ENCODE results near the gene FBXL20.

FBXL20 gene

DNA sequence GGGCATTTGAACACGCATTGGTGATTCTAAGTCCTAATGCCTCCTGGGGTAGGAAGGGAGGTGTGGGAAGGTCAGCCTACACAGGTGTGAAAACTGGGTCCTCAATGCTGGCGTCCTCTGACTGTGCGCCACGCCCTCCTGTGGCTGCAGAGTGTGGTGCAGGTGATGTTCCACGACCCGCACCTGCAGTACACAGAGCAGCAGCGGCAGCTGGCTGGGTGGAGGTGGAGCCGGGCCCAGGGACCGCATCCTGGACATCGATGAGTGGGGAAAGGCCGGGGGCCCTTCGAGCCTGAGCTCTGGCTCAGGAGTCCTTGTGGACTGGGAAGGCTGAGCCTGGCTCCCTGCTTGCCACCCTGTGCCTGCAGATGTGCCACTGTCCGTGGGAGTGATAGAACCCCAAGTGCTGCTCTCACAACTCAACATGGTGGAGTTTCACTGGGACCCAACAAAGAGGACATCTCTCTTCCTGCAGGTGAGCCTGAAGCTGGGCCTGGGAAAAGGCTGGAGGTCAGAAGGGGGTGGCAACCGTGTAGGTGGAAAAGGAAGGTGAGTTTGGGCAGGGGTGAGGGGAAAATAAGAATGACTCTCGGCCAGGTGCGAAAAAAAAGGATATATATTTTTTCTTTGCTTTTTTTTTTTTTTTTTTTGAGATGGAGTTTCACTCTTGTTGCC lies 161.6 kb downstream of the FBXL20 start (continued):
- TF ChIP-seq, protein P1, sequence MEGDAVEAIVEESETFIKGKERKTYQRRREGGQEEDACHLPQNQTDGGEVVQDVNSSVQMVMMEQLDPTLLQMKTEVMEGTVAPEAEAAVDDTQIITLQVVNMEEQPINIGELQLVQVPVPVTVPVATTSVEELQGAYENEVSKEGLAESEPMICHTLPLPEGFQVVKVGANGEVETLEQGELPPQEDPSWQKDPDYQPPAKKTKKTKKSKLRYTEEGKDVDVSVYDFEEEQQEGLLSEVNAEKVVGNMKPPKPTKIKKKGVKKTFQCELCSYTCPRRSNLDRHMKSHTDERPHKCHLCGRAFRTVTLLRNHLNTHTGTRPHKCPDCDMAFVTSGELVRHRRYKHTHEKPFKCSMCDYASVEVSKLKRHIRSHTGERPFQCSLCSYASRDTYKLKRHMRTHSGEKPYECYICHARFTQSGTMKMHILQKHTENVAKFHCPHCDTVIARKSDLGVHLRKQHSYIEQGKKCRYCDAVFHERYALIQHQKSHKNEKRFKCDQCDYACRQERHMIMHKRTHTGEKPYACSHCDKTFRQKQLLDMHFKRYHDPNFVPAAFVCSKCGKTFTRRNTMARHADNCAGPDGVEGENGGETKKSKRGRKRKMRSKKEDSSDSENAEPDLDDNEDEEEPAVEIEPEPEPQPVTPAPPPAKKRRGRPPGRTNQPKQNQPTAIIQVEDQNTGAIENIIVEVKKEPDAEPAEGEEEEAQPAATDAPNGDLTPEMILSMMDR (tag by site-specific recombination; IDR thresholded peaks at IDR 0.05), result peak; percentile 80
- TF ChIP-seq EGR2 (tag by site-specific recombination; IDR thresholded peaks at IDR 0.05; ENCODE audit: low read depth) (peak; percentile 53), ZNF133 (tag by site-specific recombination; IDR thresholded peaks at IDR 0.05) (no peak)
- TF ChIP-seq, protein P2, sequence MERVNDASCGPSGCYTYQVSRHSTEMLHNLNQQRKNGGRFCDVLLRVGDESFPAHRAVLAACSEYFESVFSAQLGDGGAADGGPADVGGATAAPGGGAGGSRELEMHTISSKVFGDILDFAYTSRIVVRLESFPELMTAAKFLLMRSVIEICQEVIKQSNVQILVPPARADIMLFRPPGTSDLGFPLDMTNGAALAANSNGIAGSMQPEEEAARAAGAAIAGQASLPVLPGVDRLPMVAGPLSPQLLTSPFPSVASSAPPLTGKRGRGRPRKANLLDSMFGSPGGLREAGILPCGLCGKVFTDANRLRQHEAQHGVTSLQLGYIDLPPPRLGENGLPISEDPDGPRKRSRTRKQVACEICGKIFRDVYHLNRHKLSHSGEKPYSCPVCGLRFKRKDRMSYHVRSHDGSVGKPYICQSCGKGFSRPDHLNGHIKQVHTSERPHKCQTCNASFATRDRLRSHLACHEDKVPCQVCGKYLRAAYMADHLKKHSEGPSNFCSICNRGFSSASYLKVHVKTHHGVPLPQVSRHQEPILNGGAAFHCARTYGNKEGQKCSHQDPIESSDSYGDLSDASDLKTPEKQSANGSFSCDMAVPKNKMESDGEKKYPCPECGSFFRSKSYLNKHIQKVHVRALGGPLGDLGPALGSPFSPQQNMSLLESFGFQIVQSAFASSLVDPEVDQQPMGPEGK (tag by site-specific recombination; IDR thresholded peaks at IDR 0.05), result peak; percentile 29; the same call in 1 of the 2 replicates

DNA sequence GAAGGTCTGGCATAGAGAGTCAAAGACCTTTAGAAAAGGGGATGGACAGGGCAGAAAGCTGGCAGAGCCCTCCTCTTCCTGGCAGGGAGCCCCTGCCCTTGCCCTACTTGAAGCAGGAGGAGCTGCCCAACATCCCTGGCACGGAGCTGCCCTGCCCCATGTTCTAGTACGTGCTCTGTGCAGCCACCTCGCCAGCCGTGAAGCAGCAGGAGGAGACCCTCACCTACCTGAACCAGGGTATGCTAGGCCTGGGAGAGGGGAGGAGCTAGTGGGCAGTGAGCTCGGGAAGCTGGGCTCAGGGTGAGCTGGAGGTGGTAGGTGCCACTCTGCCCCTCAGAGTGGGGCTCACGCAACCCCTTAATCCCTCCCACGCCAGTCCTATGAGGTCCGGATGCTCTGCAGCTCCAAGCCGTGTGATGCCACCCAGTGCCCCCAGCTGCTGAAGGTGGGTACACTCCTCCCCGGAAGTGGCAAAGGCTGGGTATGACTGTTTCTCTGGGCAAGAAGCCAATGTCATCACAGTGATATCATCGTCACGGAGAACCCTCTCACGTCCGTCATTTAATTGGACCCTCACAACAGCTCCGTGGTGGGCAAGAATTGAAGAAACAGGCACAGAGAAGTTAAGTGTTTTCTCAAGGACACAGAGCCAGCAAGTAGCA lies 163.0 kb downstream of the FBXL20 start:
- no peak overlapping the region for H3K27ac ChIP-seq (ENCODE audit: extremely low read depth, low read depth, low read length)
- ChIA-PET POLR2A (interaction anchor here (1.0 to 6.0 kb wide), 4 partner anchors 13 to 38 kb away, joined by 3 to 47 read pairs (median 24); partner anchors contain the start of genes RPL19 and STAC2), CTCF (interaction anchor here (0.6 to 20.9 kb wide), 20 partner anchors 8 to 360 kb away, joined by 3 to 733 read pairs (median 4); partner anchors contain the start of genes RPL19 and STAC2)
- no peaks in the 10 kb centered on the region; the same call in 1 of the 2 replicates for H3K4me1 ChIP-seq (ENCODE audit: control insufficient read depth, insufficient read depth, low read length)
- H3K36me3 ChIP-seq (ENCODE audit: control insufficient read depth in 2 of 2, insufficient read depth in 1 of 2, low read length in 2 of 2), result no peaks in the 10 kb centered on the region
- no peaks in the 10 kb centered on the region for H3K9me3 ChIP-seq (ENCODE audit: control insufficient read depth, insufficient read depth, low read depth, low read length)
- no peak overlapping the region for H3K4me3 ChIP-seq (ENCODE audit: low read depth, low read length)
- TF ChIP-seq ZNF701 (tag by site-specific recombination; IDR thresholded peaks at IDR 0.05), result no peak
- TF ChIP-seq ZNF544 (tag by site-specific recombination; IDR thresholded peaks at IDR 0.05), result no peak
- TF ChIP-seq ZNF837 (tag by site-specific recombination; IDR thresholded peaks at IDR 0.05), result no peak
- TF ChIP-seq KLF16 (tag by site-specific recombination; IDR thresholded peaks at IDR 0.05), result 0 out of 2 replicates have a peak, but pooled peaks have one; percentile 29
- no peak for TF ChIP-seq PRDM1 (tag by site-specific recombination; IDR thresholded peaks at IDR 0.05)
- TF ChIP-seq, protein P3, sequence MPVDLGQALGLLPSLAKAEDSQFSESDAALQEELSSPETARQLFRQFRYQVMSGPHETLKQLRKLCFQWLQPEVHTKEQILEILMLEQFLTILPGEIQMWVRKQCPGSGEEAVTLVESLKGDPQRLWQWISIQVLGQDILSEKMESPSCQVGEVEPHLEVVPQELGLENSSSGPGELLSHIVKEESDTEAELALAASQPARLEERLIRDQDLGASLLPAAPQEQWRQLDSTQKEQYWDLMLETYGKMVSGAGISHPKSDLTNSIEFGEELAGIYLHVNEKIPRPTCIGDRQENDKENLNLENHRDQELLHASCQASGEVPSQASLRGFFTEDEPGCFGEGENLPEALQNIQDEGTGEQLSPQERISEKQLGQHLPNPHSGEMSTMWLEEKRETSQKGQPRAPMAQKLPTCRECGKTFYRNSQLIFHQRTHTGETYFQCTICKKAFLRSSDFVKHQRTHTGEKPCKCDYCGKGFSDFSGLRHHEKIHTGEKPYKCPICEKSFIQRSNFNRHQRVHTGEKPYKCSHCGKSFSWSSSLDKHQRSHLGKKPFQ (tag by site-specific recombination; IDR thresholded peaks at IDR 0.05), result no peak
- TF ChIP-seq, protein P4, sequence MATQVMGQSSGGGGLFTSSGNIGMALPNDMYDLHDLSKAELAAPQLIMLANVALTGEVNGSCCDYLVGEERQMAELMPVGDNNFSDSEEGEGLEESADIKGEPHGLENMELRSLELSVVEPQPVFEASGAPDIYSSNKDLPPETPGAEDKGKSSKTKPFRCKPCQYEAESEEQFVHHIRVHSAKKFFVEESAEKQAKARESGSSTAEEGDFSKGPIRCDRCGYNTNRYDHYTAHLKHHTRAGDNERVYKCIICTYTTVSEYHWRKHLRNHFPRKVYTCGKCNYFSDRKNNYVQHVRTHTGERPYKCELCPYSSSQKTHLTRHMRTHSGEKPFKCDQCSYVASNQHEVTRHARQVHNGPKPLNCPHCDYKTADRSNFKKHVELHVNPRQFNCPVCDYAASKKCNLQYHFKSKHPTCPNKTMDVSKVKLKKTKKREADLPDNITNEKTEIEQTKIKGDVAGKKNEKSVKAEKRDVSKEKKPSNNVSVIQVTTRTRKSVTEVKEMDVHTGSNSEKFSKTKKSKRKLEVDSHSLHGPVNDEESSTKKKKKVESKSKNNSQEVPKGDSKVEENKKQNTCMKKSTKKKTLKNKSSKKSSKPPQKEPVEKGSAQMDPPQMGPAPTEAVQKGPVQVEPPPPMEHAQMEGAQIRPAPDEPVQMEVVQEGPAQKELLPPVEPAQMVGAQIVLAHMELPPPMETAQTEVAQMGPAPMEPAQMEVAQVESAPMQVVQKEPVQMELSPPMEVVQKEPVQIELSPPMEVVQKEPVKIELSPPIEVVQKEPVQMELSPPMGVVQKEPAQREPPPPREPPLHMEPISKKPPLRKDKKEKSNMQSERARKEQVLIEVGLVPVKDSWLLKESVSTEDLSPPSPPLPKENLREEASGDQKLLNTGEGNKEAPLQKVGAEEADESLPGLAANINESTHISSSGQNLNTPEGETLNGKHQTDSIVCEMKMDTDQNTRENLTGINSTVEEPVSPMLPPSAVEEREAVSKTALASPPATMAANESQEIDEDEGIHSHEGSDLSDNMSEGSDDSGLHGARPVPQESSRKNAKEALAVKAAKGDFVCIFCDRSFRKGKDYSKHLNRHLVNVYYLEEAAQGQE (tag by site-specific recombination; IDR thresholded peaks at IDR 0.05), result no peak
- peak; percentile 59; the same call in 1 of the 2 replicates for TF ChIP-seq ZNF600 (tag by site-specific recombination; IDR thresholded peaks at IDR 0.05)
- TF ChIP-seq YY1 (tag by site-specific recombination; IDR thresholded peaks at IDR 0.05), result no peak
- TF ChIP-seq ZNF184 (tag by site-specific recombination; IDR thresholded peaks at IDR 0.05), result 0 out of 2 replicates have a peak, but pooled peaks have one; percentile 32
- TF ChIP-seq ZNF621 (tag by site-specific recombination; IDR thresholded peaks at IDR 0.05), result no peak
- TF ChIP-seq ZNF626 (tag by site-specific recombination; IDR thresholded peaks at IDR 0.05), result no peak
- no peak for TF ChIP-seq ZNF433 (tag by site-specific recombination; IDR thresholded peaks at IDR 0.05; ENCODE audit: low read depth)
- no peak for TF ChIP-seq ZNF571 (tag by site-specific recombination; IDR thresholded peaks at IDR 0.05)
- TF ChIP-seq, protein P5, sequence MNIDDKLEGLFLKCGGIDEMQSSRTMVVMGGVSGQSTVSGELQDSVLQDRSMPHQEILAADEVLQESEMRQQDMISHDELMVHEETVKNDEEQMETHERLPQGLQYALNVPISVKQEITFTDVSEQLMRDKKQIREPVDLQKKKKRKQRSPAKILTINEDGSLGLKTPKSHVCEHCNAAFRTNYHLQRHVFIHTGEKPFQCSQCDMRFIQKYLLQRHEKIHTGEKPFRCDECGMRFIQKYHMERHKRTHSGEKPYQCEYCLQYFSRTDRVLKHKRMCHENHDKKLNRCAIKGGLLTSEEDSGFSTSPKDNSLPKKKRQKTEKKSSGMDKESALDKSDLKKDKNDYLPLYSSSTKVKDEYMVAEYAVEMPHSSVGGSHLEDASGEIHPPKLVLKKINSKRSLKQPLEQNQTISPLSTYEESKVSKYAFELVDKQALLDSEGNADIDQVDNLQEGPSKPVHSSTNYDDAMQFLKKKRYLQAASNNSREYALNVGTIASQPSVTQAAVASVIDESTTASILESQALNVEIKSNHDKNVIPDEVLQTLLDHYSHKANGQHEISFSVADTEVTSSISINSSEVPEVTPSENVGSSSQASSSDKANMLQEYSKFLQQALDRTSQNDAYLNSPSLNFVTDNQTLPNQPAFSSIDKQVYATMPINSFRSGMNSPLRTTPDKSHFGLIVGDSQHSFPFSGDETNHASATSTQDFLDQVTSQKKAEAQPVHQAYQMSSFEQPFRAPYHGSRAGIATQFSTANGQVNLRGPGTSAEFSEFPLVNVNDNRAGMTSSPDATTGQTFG (tag by site-specific recombination; IDR thresholded peaks at IDR 0.05; ENCODE audit: borderline replicate concordance), result no peak
- no peak for TF ChIP-seq ZNF37A (tag by site-specific recombination; IDR thresholded peaks at IDR 0.05)
- no peak for TF ChIP-seq ZNF404 (tag by site-specific recombination; IDR thresholded peaks at IDR 0.05)
- TF ChIP-seq ZNF366 (tag by site-specific recombination; conservative IDR thresholded peaks at IDR 0.05), result peak; percentile 25; the same call in 1 of the 2 replicates
- TF ChIP-seq ZSCAN23 (tag by site-specific recombination; IDR thresholded peaks at IDR 0.05), result no peak

Measured in HEK293 (cell line).